ENCODE results near the gene COL19A1.

COL19A1 gene

GRCh38 chr6:69937402-69938136, 71.2 kb downstream of the COL19A1 start:
- Histone ChIP-seq H3K4me1 (ENCODE audit: low read length) (no peaks in the 10 kb centered on the region), H3K36me3 (replicated peaks; ENCODE audit: insufficient read depth, low read length) (no peaks in the 10 kb centered on the region), H3K9ac (ENCODE audit: low read length) (no peak overlapping the region), H2AFZ (ENCODE audit: low read length) (no peak overlapping the region), H3K4me3 (ENCODE audit: low read length) (no peak overlapping the region), H3F3A (ENCODE audit: insufficient read depth, low read length) (no peaks in the 10 kb centered on the region), H3K4me2 (ENCODE audit: low read depth, low read length) (no peak overlapping the region), H3K9me3 (replicated peaks; ENCODE audit: insufficient read depth, low read length) (no peaks in the 10 kb centered on the region), H4K20me1 (ENCODE audit: insufficient read depth, low read length) (no peaks in the 10 kb centered on the region), H3K27me3 (replicated peaks; ENCODE audit: insufficient read depth, low read length) (no peaks in the 10 kb centered on the region), H3K27ac (ENCODE audit: low read length) (no peak overlapping the region), H3K9me2 (replicated peaks; ENCODE audit: insufficient read depth, low read length) (no peaks in the 10 kb centered on the region), H3K79me2 (ENCODE audit: low read length) (no peaks in the 10 kb centered on the region)
- TF ChIP-seq EZH2 (optimal IDR thresholded peaks at IDR 0.05; ENCODE audit: low read depth, low read length) = no peak
- TF ChIP-seq CTCF (IDR thresholded peaks at IDR 0.05; ENCODE audit: low read length) = no peak
- TF ChIP-seq EZH2phosphoT487 (IDR thresholded peaks at IDR 0.05; ENCODE audit: low read length) = no peak
- DNase-seq = no peak

- no peak for DNase-seq
- Histone ChIP-seq H3K4me2 (ENCODE audit: low read depth, low read length) (no peak overlapping the region), H3K36me3 (replicated peaks; ENCODE audit: insufficient read depth, low read length) (no peaks in the 10 kb centered on the region), H3K27ac (ENCODE audit: low read length) (no peak overlapping the region), H3F3A (ENCODE audit: insufficient read depth, low read length) (no peaks in the 10 kb centered on the region), H3K9me2 (replicated peaks; ENCODE audit: insufficient read depth, low read length) (no peaks in the 10 kb centered on the region), H2AFZ (ENCODE audit: low read length) (no peak overlapping the region), H3K27me3 (replicated peaks; ENCODE audit: insufficient read depth, low read length) (no peaks in the 10 kb centered on the region), H3K9me3 (replicated peaks; ENCODE audit: insufficient read depth, low read length) (no peaks in the 10 kb centered on the region), H3K9ac (ENCODE audit: low read length) (no peak overlapping the region), H4K20me1 (ENCODE audit: insufficient read depth, low read length) (no peaks in the 10 kb centered on the region), H3K4me3 (ENCODE audit: low read length) (no peak overlapping the region), H3K4me1 (ENCODE audit: low read length) (no peaks in the 10 kb centered on the region), H3K79me2 (ENCODE audit: low read length) (no peaks in the 10 kb centered on the region)
- TF ChIP-seq EZH2phosphoT487 (IDR thresholded peaks at IDR 0.05; ENCODE audit: low read length) = no peak
- no peak for TF ChIP-seq EZH2 (optimal IDR thresholded peaks at IDR 0.05; ENCODE audit: low read depth, low read length)
- no peak for TF ChIP-seq CTCF (IDR thresholded peaks at IDR 0.05; ENCODE audit: low read length)
Measured at GRCh38 chr6:69942485-69942884, 76.1 kb downstream of the COL19A1 start.

- Histone ChIP-seq H3K27ac (ENCODE audit: low read length) (no peak overlapping the region), H3K9me2 (replicated peaks; ENCODE audit: insufficient read depth, low read length) (no peaks in the 10 kb centered on the region), H3K79me2 (ENCODE audit: low read length) (no peaks in the 10 kb centered on the region), H3K9ac (ENCODE audit: low read length) (no peak overlapping the region), H3K4me2 (ENCODE audit: low read depth, low read length) (no peak overlapping the region), H3K9me3 (replicated peaks; ENCODE audit: insufficient read depth, low read length) (no peaks in the 10 kb centered on the region), H2AFZ (ENCODE audit: low read length) (no peak overlapping the region), H3K27me3 (replicated peaks; ENCODE audit: insufficient read depth, low read length) (no peaks in the 10 kb centered on the region), H3K36me3 (replicated peaks; ENCODE audit: insufficient read depth, low read length) (no peaks in the 10 kb centered on the region), H4K20me1 (ENCODE audit: insufficient read depth, low read length) (no peaks in the 10 kb centered on the region), H3F3A (ENCODE audit: insufficient read depth, low read length) (no peaks in the 10 kb centered on the region), H3K4me3 (ENCODE audit: low read length) (no peak overlapping the region), H3K4me1 (ENCODE audit: low read length) (no peaks in the 10 kb centered on the region)
- TF ChIP-seq EZH2phosphoT487 (IDR thresholded peaks at IDR 0.05; ENCODE audit: low read length) = no peak
- TF ChIP-seq EZH2 (optimal IDR thresholded peaks at IDR 0.05; ENCODE audit: low read depth, low read length) = no peak
- DNase-seq = no peak
Measured at GRCh38 chr6:69945192-69945591, 78.8 kb downstream of the COL19A1 start.

- H3K4me3 ChIP-seq (ENCODE audit: low read length) = no peak overlapping the region
- no peaks in the 10 kb centered on the region for H3K79me2 ChIP-seq (ENCODE audit: low read length)
- no peaks in the 10 kb centered on the region for H3K4me1 ChIP-seq (ENCODE audit: low read length)
- no peaks in the 10 kb centered on the region for H3K27me3 ChIP-seq (replicated peaks; ENCODE audit: insufficient read depth, low read length)
- H3K36me3 ChIP-seq (replicated peaks; ENCODE audit: insufficient read depth, low read length) = no peaks in the 10 kb centered on the region
- H3K9ac ChIP-seq (ENCODE audit: low read length) = no peak overlapping the region
- H3K27ac ChIP-seq (ENCODE audit: low read length) = no peak overlapping the region
- no peaks in the 10 kb centered on the region for H3K9me2 ChIP-seq (replicated peaks; ENCODE audit: insufficient read depth, low read length)
- H2AFZ ChIP-seq (ENCODE audit: low read length) = no peak overlapping the region
- H3F3A ChIP-seq (ENCODE audit: insufficient read depth, low read length) = no peaks in the 10 kb centered on the region
- H3K9me3 ChIP-seq (replicated peaks; ENCODE audit: insufficient read depth, low read length) = no peaks in the 10 kb centered on the region
- no peak for DNase-seq
- no peaks in the 10 kb centered on the region for H4K20me1 ChIP-seq (ENCODE audit: insufficient read depth, low read length)
- TF ChIP-seq EZH2phosphoT487 (IDR thresholded peaks at IDR 0.05; ENCODE audit: low read length) (no peak), CTCF (IDR thresholded peaks at IDR 0.05; ENCODE audit: low read length) (no peak), EZH2 (optimal IDR thresholded peaks at IDR 0.05; ENCODE audit: low read depth, low read length) (no peak)
- no peak overlapping the region for H3K4me2 ChIP-seq (ENCODE audit: low read depth, low read length)
Measured at GRCh38 chr6:69948479-69949114, 82.2 kb downstream of the COL19A1 start.

Data from MM.1S (cell line).